CD4-positive, CD25-positive, alpha-beta regulatory T cell (primary cell): Measurements from ENCODE around the gene UNK. TPM values are rescaled to one million over a fixed set of nuclear protein-coding genes. Genes with fewer than 3 reads are reported as not detected.
"Not testable (repeated sequence)": the region's sequence is repeated elsewhere in the genome, so short reads cannot be mapped to it uniquely, and the experiment has no call there.

Experiments
- ATAC-seq, 2 donors: fragments of 150-1000 bp; cut with Tn5 transposase; one replicate each; pipeline ENCODE4 v1.10.0; 2021; ENCODE audit warnings: low read depth in 2 of 2, moderate number of reproducible peaks in 2 of 2, moderate library complexity in 1 of 2
- DNase-seq, 3 donors: peaks; one replicate each; pipeline versions ENCODE4 v3.0.0 to v3.0.0-alpha.2; 2012 to 2022; ENCODE audit warnings: mixed read lengths in 1 of 3
- H3K27ac ChIP-seq: one replicate; pipeline ENCODE4 v1.7.0; 2013; ENCODE audit warnings: mild to moderate bottlenecking, low read length; ENCODE audit not compliant: insufficient read depth, poor library complexity, severe bottlenecking
- H3K27me3 ChIP-seq: one replicate; pipeline ENCODE4 v1.7.0; 2013; ENCODE audit warnings: low read length; ENCODE audit not compliant: control insufficient read depth, insufficient read depth
- H3K36me3 ChIP-seq: one replicate; pipeline ENCODE4 v1.7.0; 2013; ENCODE audit warnings: mild to moderate bottlenecking, low read length, moderate library complexity; ENCODE audit not compliant: control insufficient read depth, insufficient read depth
- H3K4me1 ChIP-seq: 2 replicates; pipeline ENCODE4 v1.7.0; 2013; ENCODE audit warnings: mild to moderate bottlenecking, low read length; ENCODE audit not compliant: insufficient read depth, control insufficient read depth, poor library complexity, severe bottlenecking
- H3K4me3 ChIP-seq: one replicate; pipeline ENCODE4 v1.7.0; 2013; ENCODE audit warnings: low read depth, mild to moderate bottlenecking, low read length, moderate library complexity
- H3K9me3 ChIP-seq, 2 experiments: 1 replicate in 1 of 2; 2 replicates in 1 of 2; pipeline ENCODE4 v1.7.0; 2013; ENCODE audit warnings: low read length in 2 of 2, mild to moderate bottlenecking in 1 of 2, moderate library complexity in 1 of 2; ENCODE audit not compliant: control insufficient read depth in 2 of 2
- H3K27ac Mint-ChIP-seq, 3 donors: one replicate each; pipeline ENCODE4 v1.8.0; 2020 to 2022; ENCODE audit warnings: mild to moderate bottlenecking in 3 of 3, mixed read lengths in 3 of 3, moderate library complexity in 2 of 3
- H3K27me3 Mint-ChIP-seq: one replicate; pipeline ENCODE4 v1.8.0; 2022; ENCODE audit warnings: mild to moderate bottlenecking, mixed read lengths
- H3K36me3 Mint-ChIP-seq: one replicate; pipeline ENCODE4 v1.8.0; 2020; ENCODE audit warnings: mixed read lengths
- H3K4me1 Mint-ChIP-seq, 4 donors: one replicate each; pipeline ENCODE4 v1.8.0; 2020 to 2022; ENCODE audit warnings: mixed read lengths in 4 of 4, mild to moderate bottlenecking in 1 of 4
- H3K4me3 Mint-ChIP-seq, 4 donors: one replicate each; pipeline ENCODE4 v1.8.0; 2020 to 2022; ENCODE audit warnings: mild to moderate bottlenecking in 4 of 4, mixed read lengths in 4 of 4, moderate library complexity in 3 of 4
- H3K9me3 Mint-ChIP-seq, 7 donors: one replicate each; pipeline ENCODE4 v1.8.0; 2020 to 2022; ENCODE audit warnings: mixed read lengths in 7 of 7, mild to moderate bottlenecking in 3 of 7, moderate library complexity in 2 of 7
- polyA plus RNA-seq, 4 donors: library from polyadenylated mRNA; unstranded; fragments of 300-500 nt; fragmentation: Illumina TruSeq; gene quantifications; one replicate each; pipeline ENCODE4 v1.2.3, GENCODE V29; 2021
- total RNA-seq: library from RNA; stranded (reverse); gene quantifications from one replicate; pipeline ENCODE4 v1.2.3, GENCODE V29; 2022

UNK gene
- total and polyA plus RNA-seq, 5 donors from 2014 or later = 15.3 to 33.9 (median 24.2) TPM

GRCh38 chr17:75870228-75870627, 85.6 kb downstream of the UNK start:
- not testable (repeated sequence) for H3K27ac ChIP-seq, H3K4me3 Mint-ChIP-seq, H3K9me3 ChIP-seq, DNase-seq, H3K9me3 Mint-ChIP-seq, H3K27me3 ChIP-seq, ATAC-seq, H3K36me3 Mint-ChIP-seq, H3K4me3 ChIP-seq, H3K36me3 ChIP-seq, H3K27me3 Mint-ChIP-seq, H3K27ac Mint-ChIP-seq
- H3K4me1 Mint-ChIP-seq = peaks cover 0 to 30% (median 12%) of the 10 kb centered on the region in 4 donors
- peaks cover 22% of the 10 kb centered on the region for H3K4me1 ChIP-seq

DNA sequence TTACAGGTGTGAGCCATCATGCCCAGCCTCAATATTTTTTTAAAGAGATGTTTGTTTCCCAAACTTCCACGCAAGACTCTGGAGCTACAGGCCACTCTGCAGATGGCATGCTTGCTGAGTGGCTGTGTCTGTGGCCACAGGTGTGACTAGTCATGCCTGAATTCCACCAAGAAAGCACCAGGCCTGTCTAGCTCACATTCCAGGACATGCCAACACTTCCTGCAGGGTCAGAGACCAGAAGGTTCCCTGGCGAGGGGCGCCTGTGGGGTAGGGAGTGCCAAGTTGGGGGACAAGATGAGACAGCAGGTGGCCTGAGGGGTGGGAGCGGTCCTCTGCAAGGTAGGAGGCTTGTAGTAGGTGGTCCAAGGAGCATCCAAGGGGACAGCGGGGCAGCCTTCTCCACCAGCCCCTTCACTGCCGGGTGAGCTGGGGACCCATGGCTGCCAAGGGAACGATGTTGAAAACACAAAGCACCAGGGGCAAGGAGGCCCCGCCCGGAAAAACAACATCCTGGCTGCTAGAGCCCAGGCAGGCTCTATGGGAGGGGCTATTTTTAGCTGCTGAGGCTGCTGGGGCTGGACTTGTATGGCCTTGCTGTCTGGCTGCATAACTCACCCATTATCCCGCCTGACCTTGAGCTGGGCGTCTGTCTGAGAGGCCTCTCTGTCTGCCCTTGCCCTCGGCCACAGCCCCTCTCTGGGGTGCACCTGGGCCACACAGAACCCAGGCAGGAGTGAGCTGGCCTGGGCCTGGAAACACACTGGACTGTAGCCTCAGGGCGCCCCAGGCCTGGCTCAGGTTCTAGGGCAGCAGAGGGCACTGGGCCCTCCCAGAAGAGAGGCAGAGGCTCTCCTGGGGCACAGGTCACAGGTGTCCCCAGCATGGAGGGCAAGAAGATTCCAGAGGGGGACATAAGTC, 88.1 kb downstream of the UNK start:
- Histone ChIP-seq H3K4me1 (peaks cover 47% of the 10 kb centered on the region), H3K27ac (peak overlapping the region; percentile 71), H3K4me3 (no peak overlapping the region), H3K9me3 (no peaks in the 10 kb centered on the region), H3K36me3 (peaks cover 5% of the 10 kb centered on the region), H3K27me3 (no peaks in the 10 kb centered on the region)
- Mint-ChIP-seq H3K36me3 (no peaks in the 10 kb centered on the region), H3K4me3 (peak overlapping the region; percentile 58 to 86 (median 76)), H3K27ac (peak overlapping the region; percentile 82 to 95 (median 88)), H3K9me3 (no peaks in the 10 kb centered on the region), H3K4me1 (peaks cover 0 to 52% (median 20%) of the 10 kb centered on the region in 4 donors), H3K27me3 (peaks cover 1% of the 10 kb centered on the region)
- DNase-seq = peak in 2 of 3 donors; percentile 71 to 90
- peak; percentile 53 to 60 for ATAC-seq

DNA sequence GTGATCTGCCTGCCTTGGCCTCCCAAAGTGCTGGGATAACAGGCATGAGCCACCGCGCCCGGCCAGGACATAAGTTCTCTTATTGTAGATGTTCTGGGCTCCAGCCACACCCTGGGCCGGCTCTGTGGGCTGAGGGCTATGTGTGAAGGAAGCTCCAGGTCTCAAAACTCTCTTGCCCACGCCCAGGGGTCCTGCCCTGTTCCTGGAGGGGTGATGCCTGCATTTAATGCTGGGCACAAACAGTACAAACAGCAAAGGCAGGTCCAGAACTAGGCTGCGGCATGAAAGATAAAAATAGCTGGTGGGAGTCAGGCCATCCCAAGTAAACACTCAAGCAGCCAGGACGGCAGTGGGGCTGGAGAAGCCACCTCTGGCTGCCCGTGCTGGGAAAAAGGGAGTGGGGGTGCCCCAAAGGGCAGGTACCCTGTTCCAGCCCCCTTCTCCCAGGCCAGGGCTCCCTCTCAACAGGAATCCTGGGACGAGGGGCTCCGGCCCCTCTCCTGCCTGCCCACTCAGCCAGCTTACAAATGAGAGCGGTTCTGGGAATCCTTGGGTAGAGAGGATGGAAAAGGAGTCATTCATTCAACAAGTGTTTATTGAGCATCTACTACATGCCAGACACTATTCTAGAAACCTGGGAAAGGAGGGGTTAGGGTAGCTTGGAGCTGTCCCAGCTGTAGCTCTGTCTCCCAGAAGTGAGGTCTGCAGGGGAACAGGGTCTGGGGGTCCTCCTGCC, 89.1 kb downstream of the UNK start:
- peaks cover 0 to 56% (median 20%) of the 10 kb centered on the region in 4 donors for H3K4me1 Mint-ChIP-seq

DNA sequence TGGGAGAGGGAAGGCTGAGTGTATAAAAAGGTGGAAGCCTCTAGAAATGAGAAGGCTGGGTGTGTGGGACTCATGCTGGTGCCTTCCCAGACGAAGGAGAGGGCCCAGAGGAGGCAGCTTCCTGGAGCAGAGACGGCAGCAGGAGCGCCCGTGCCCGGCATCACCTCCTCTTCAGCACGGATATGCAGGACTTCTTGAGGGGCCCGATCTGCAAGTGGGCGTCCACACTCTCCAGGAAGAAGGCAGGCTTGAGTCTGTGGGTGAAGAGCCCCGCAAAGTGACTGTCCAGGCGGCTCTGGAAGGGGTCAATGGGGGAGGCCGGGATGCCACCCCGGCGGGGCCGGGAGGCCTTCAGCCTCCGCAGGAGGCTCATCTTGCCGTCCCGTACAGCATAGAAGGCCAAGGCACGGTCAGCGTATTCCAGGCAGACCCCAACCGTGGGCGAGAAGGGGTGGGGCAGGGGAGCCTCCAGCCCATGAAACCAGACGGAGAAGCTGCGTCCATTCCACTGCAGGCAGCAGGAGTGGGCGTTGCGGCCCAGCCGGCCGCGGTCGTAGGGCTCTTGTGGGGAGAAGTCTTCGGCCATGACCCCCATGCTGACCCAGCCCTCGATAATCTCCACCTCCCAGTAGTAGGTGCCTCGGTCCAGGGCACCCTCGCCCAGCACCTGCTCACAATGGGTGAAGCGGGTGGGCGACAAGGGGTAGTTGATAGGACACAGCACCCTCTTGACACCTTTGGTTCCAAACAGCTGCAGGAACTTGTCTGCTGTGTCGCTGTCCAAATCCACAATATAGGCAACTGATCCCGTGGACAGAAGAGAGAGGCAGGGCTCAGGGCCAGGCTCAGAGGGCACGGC, 89.9 kb downstream of the UNK start:
- peaks cover 55% of the 10 kb centered on the region for H3K4me1 ChIP-seq
- no peaks in the 10 kb centered on the region for H3K36me3 Mint-ChIP-seq
- peak overlapping the region; percentile 75 for H3K27ac ChIP-seq
- H3K4me3 Mint-ChIP-seq = peak overlapping the region in 3 of 4 donors; percentile 24 to 79 (median 44)
- H3K36me3 ChIP-seq = peaks cover 5% of the 10 kb centered on the region
- peak overlapping the region in 2 of 3 donors; percentile 79 to 97 for H3K27ac Mint-ChIP-seq
- ATAC-seq = no peak
- H3K4me1 Mint-ChIP-seq = peaks cover 0 to 59% (median 21%) of the 10 kb centered on the region in 4 donors
- no peaks in the 10 kb centered on the region for H3K27me3 ChIP-seq
- H3K9me3 ChIP-seq = no peaks in the 10 kb centered on the region
- peaks cover 7% of the 10 kb centered on the region for H3K27me3 Mint-ChIP-seq
- H3K9me3 Mint-ChIP-seq = no peaks in the 10 kb centered on the region
- no peak for DNase-seq
- H3K4me3 ChIP-seq = no peak overlapping the region

More for the DNA sequence above, 89.1 kb downstream of the UNK start:
- DNase-seq (no peak), ATAC-seq (no peak)
- peak overlapping the region; percentile 71 for H3K27ac ChIP-seq
- no peaks in the 10 kb centered on the region for H3K27me3 ChIP-seq
- H3K4me1 ChIP-seq = peaks cover 54% of the 10 kb centered on the region
- no peaks in the 10 kb centered on the region for H3K9me3 ChIP-seq
- Mint-ChIP-seq H3K36me3 (no peaks in the 10 kb centered on the region), H3K4me3 (peak overlapping the region in 3 of 4 donors; percentile 24 to 75 (median 47)), H3K27me3 (peaks cover under 1% of the 10 kb centered on the region), H3K27ac (peak overlapping the region; percentile 79 to 97 (median 88)), H3K9me3 (no peaks in the 10 kb centered on the region)
- no peak overlapping the region for H3K4me3 ChIP-seq
- H3K36me3 ChIP-seq = peaks cover 5% of the 10 kb centered on the region

Other genes with a start within 250 kb of the UNK start
- 117 TPM for gene MYO15B, start 197.0 kb upstream of the UNK start, total RNA-seq
- 1 to 10 TPM in 2 of 4 donors, under 1 TPM in 2; 0.95 to 1.1 (median 1.0) TPM for gene MYO15B, start 197.0 kb upstream of the UNK start, polyA plus RNA-seq
- 1.6 TPM for gene SMIM5, start 151.4 kb upstream of the UNK start, total RNA-seq
- gene SMIM5, start 151.4 kb upstream of the UNK start, polyA plus RNA-seq = under 1 TPM in 2 of 4 donors, not detected in 2; 0.07 to 0.10 TPM
- gene RECQL5, start 117.7 kb upstream of the UNK start, total RNA-seq = 25.5 TPM
- gene RECQL5, start 117.7 kb upstream of the UNK start, polyA plus RNA-seq = 10 to 100 TPM in 2 of 4 donors, 1 to 10 TPM in 2; 8.7 to 16.4 (median 11.4) TPM
- gene SAP30BP, start 117.5 kb upstream of the UNK start, total RNA-seq = 253 TPM
- 100 to 1,000 TPM in 1 of 4 donors, 10 to 100 TPM in 3; 79.3 to 114 (median 81.5) TPM for gene SAP30BP, start 117.5 kb upstream of the UNK start, polyA plus RNA-seq
- not detected for gene ITGB4, start 63.3 kb upstream of the UNK start, total RNA-seq
- gene ITGB4, start 63.3 kb upstream of the UNK start, polyA plus RNA-seq = under 1 TPM in 3 of 4 donors, not detected in 1; 0.28 to 0.60 (median 0.56) TPM
- 9.1 TPM for gene GALK1, start 19.6 kb upstream of the UNK start, total RNA-seq
- 10 to 100 TPM; 18.7 to 24.3 (median 21.9) TPM for gene GALK1, start 19.6 kb upstream of the UNK start, polyA plus RNA-seq
- gene UNC13D, start 59.6 kb downstream of the UNK start, total RNA-seq = 149 TPM
- gene UNC13D, start 59.6 kb downstream of the UNK start, polyA plus RNA-seq = 10 to 100 TPM; 41.6 to 51.7 (median 45.0) TPM
- gene WBP2, start 70.5 kb downstream of the UNK start, total RNA-seq = 118 TPM
- gene WBP2, start 70.5 kb downstream of the UNK start, polyA plus RNA-seq = 100 to 1,000 TPM in 1 of 4 donors, 10 to 100 TPM in 3; 77.7 to 112 (median 91.2) TPM
- 3.6 TPM for gene TRIM47, start 93.8 kb downstream of the UNK start, total RNA-seq
- 10 to 100 TPM in 3 of 4 donors, 1 to 10 TPM in 1; 8.7 to 16.6 (median 15.8) TPM for gene TRIM47, start 93.8 kb downstream of the UNK start, polyA plus RNA-seq
- gene TRIM65, start 112.1 kb downstream of the UNK start, total RNA-seq = 18.7 TPM
- gene TRIM65, start 112.1 kb downstream of the UNK start, polyA plus RNA-seq = 10 to 100 TPM; 16.9 to 24.3 (median 20.1) TPM
- 118 TPM for gene MRPL38, start 120.1 kb downstream of the UNK start, total RNA-seq
- gene MRPL38, start 120.1 kb downstream of the UNK start, polyA plus RNA-seq = 10 to 100 TPM; 58.0 to 68.8 (median 64.8) TPM
- gene FBF1, start 156.2 kb downstream of the UNK start, total RNA-seq = 15.5 TPM
- gene FBF1, start 156.2 kb downstream of the UNK start, polyA plus RNA-seq = 1 to 10 TPM; 1.7 to 3.6 (median 2.3) TPM
- 25.6 TPM for gene ACOX1, start 194.4 kb downstream of the UNK start, total RNA-seq
- gene ACOX1, start 194.4 kb downstream of the UNK start, polyA plus RNA-seq = 10 to 100 TPM; 15.0 to 24.3 (median 18.9) TPM
- gene TEN1, start 194.4 kb downstream of the UNK start, total RNA-seq = 17.3 TPM
- 10 to 100 TPM; 19.9 to 26.1 (median 21.5) TPM for gene TEN1, start 194.4 kb downstream of the UNK start, polyA plus RNA-seq
- 11.6 TPM for gene CDK3, start 216.0 kb downstream of the UNK start, total RNA-seq
- 1 to 10 TPM in 1 of 4 donors, under 1 TPM in 3; 0.17 to 1.0 (median 0.50) TPM for gene CDK3, start 216.0 kb downstream of the UNK start, polyA plus RNA-seq
- 0.15 TPM for gene EVPL, start 242.5 kb downstream of the UNK start, total RNA-seq
- under 1 TPM in 1 of 4 donors, not detected in 3; 0.05 TPM for gene EVPL, start 242.5 kb downstream of the UNK start, polyA plus RNA-seq